HL-60 (cell line): ENCODE results near the gene SRCAP.

Experiments
- CTCF ChIP-seq: IDR thresholded peaks from one replicate; pipeline ENCODE4 v1.5.1; 2011; ENCODE audit warnings: low read length, control low read depth, inconsistent platforms; ENCODE audit not compliant: insufficient read depth
- GABPA ChIP-seq: IDR thresholded peaks from 2 replicates; pipeline ENCODE4 v1.6.1; 2012; ENCODE audit warnings: low read depth
- POLR2AphosphoS5 ChIP-seq: IDR thresholded peaks from 2 replicates; pipeline ENCODE4 v1.6.1; 2012; ENCODE audit warnings: low read depth

GRCh38 chr16:30743716-30744115 is 44.7 kb downstream of the SRCAP start:
- TF ChIP-seq CTCF (no peak), POLR2AphosphoS5 (no peak), GABPA (no peak)
